ENCODE data around the gene EIF1. TPM values are rescaled to one million over a fixed set of nuclear protein-coding genes. Genes with fewer than 3 reads are reported as not detected.

Gene EIF1
- total RNA-seq, 1 experiment from 2014 or later: 651 TPM

- TF ChIP-seq CTCF (conservative IDR thresholded peaks at IDR 0.05): no peak
- Mint-ChIP-seq H3K4me1 (peaks cover 26 to 49% of the 10 kb centered on the region in 2 experiments), H3K4me3 (no peak overlapping the region; a peak in 1 of 5 replicates), H3K27ac (no peak overlapping the region; a peak in 1 of 7 replicates), H3K9me3 (peaks cover 7% of the 10 kb centered on the region in 2 experiments; a peak in 2 of 5 replicates), H3K27me3 (ENCODE audit: low read depth) (peaks cover 4% of the 10 kb centered on the region), H3K36me3 (ENCODE audit: insufficient read depth in 1 of 3, low read depth in 3 of 3) (peaks cover 0 to 5% (median 0%) of the 10 kb centered on the region in 3 experiments; a peak in 3 of 7 replicates)
- Histone ChIP-seq H3K27ac (ENCODE audit: insufficient read length, low read depth, low read length) (no peak overlapping the region), H2AK5ac (ENCODE audit: insufficient read length, low read length) (no peak overlapping the region), H2AFZ (ENCODE audit: low read length) (no peak overlapping the region), H3K14ac (ENCODE audit: insufficient read depth, low read length) (no peak overlapping the region), H3T11ph (ENCODE audit: low read length) (no peak overlapping the region), H2BK5ac (ENCODE audit: insufficient read length, low read length) (no peak overlapping the region), H3K79me2 (ENCODE audit: insufficient read depth, low read length) (no peaks in the 10 kb centered on the region), H3K79me1 (ENCODE audit: insufficient read depth, low read depth, low read length, poor library complexity, severe bottlenecking) (no peaks in the 10 kb centered on the region), H2BK12ac (ENCODE audit: insufficient read length, low read depth, low read length) (no peak overlapping the region), H3K4me2 (ENCODE audit: insufficient read depth, insufficient read length, low read length) (no peak overlapping the region), H3K9ac (ENCODE audit: extremely low read depth, insufficient read length, low read length) (no peak overlapping the region), H4K20me1 (ENCODE audit: control insufficient read depth, insufficient read depth, insufficient read length) (no peaks in the 10 kb centered on the region), H3K23ac (ENCODE audit: insufficient read length, low read depth, low read length) (no peak overlapping the region), H2BK15ac (ENCODE audit: low read depth, low read length) (no peak overlapping the region), H3K56ac (ENCODE audit: insufficient read length, low read depth, low read length) (no peak overlapping the region), H2BK120ac (ENCODE audit: low read depth, low read length, poor library complexity, severe bottlenecking) (no peak overlapping the region), H3K23me2 (ENCODE audit: insufficient read length, low read depth, low read length, poor library complexity, severe bottlenecking) (peaks cover 3% of the 10 kb centered on the region), H3K9me3 (ENCODE audit: control insufficient read depth, low read depth, low read length) (no peaks in the 10 kb centered on the region), H4K8ac (replicated peaks; ENCODE audit: insufficient read length, low read depth, low read length) (no peak overlapping the region), H2BK20ac (ENCODE audit: low read depth, low read length, poor library complexity, severe bottlenecking) (no peak overlapping the region), H3K18ac (ENCODE audit: insufficient read length, low read depth, low read length) (no peak overlapping the region), H3K27me3 (ENCODE audit: insufficient read depth, low read length) (no peaks in the 10 kb centered on the region), H4K91ac (ENCODE audit: insufficient read length, low read depth, low read length) (no peak overlapping the region), H3K4me1 (ENCODE audit: insufficient read depth, low read length) (peaks cover 3% of the 10 kb centered on the region; the same call in 1 of the 2 replicates), H4K5ac (ENCODE audit: insufficient read length, low read depth, low read length) (no peak overlapping the region), H3K4ac (ENCODE audit: low read depth, low read length) (no peak overlapping the region)
- no CpG with 5 or more reads among the region's 2 CpGs for WGBS (ENCODE audit: extremely low coverage, insufficient read length, low lambda C conversion rate)
- DNase-seq: no peak
These were observed 10.2 kb upstream of the EIF1 start for GRCh38 chr17:41678411-41678906.
